Stimulated activated CD8-positive, alpha-beta memory T cell treated with anti-CD3 and anti-CD28 coated beads, Interleukin-15, amount 100 ng/mL, for 4 hours (primary cell): Measurements from ENCODE around the gene SETMAR.

Experiments
- DNase-seq, 2 donors: peaks; one replicate each; pipeline ENCODE4 v3.0.0-alpha.2; 2020; ENCODE audit warnings: low read depth in 2 of 2

SETMAR gene

DNA sequence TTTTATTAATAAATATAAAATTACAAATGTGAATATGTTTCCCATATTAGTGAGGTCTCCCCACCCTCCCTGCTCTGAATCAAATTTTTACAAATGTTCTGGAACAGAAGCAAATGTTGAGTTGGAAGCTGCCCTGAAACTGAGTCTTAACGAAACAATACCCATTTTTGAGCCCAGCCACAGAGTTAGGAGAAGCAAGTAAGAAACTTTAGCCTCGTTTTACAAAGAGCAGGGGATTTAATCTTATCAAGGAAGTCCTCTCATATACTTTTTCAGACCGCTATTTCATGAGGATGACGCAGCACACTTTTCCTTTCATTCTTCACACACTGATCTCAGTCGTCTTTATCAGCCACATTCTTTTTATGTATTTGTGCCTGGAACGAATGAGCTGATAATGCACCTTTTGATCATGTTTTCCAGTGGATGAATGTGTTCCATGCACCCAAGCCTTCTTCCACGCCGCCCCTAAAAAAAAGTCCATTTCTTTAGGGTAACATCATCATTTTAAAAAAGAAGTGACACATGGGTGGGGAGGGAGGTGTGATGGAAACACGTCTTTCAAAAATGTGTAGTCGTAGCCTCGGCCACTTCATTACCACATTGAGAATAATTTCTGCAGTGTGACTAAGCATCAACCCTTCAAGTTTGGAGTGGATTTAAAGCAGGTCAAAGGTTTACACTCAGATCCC lies 48.1 kb downstream of the SETMAR start:
- DNase-seq: peak; percentile 1 to 19

DNA sequence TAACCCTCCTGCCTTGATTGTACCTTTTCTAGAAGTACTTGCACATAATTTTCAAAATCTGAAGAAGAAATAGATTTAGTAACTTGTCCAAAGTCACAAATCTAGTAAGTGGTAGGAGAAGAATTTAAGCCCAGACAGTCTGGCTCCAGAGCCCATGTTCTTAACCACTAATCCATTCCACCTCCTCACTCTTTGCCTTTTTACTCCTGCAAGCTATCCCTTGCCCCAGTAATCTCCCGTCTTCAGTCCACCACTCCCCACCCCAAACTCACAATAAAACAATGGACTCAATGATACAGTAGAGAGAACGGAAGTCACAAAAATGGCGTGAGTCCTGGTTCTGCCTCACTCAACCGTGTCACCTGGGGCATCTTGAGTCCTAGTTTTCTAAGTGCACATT lies 48.7 kb downstream of the SETMAR start:
- DNase-seq: no peak

DNA sequence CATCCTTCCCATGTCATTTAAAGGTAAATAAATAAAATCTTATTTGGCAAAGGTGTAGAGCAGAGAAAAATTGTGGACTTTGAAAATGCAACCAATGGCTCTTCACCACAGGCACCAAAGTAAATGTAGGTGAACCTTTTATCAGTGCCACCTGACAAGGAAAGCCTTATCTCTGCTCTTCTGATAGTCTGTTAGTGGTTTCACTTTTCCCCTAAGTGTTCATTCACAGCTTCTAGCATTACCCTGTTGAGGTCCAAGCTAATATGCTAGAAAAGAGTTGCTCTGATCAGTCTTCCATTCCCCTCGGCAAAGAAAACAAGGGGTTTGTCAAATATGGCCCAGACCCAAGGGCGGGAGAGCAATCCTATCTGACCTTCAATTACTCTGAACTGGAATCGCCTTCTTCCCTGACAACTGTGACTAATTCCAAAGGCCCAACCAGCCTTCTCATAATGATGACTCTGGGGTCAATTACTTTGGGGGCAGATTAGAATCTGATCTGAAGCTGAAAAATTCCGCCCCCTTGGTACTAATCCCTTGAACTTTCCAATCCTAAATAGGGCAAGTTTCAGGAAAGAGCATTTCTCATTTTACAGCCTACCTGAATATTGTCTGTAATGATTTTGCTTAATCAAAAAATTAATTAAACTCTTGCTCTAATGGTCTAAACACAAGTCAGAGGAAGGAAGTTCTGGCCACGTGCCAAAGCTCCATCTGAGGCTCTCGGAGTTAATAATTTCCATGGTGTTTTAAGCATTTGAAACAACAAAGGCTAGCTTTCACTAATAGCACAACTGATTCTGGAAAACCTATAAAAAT lies 52.4 kb downstream of the SETMAR start:
- DNase-seq: no peak

DNA sequence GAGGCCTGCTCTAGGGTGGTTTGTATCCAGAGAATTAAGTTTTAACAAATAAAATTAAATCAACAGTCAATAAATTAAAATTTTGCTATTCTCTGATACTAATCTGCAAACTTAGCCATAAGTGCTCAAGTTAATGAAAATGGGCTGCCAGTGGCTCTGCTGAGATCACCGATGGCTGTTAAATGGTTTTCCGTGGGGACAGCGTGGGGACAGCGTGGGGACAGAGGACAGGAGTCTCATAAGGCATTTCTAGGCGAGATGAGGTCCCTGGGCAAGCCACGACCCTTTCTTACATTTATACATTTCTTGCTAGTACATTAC lies 53.0 kb downstream of the SETMAR start:
- DNase-seq: no peak

DNA sequence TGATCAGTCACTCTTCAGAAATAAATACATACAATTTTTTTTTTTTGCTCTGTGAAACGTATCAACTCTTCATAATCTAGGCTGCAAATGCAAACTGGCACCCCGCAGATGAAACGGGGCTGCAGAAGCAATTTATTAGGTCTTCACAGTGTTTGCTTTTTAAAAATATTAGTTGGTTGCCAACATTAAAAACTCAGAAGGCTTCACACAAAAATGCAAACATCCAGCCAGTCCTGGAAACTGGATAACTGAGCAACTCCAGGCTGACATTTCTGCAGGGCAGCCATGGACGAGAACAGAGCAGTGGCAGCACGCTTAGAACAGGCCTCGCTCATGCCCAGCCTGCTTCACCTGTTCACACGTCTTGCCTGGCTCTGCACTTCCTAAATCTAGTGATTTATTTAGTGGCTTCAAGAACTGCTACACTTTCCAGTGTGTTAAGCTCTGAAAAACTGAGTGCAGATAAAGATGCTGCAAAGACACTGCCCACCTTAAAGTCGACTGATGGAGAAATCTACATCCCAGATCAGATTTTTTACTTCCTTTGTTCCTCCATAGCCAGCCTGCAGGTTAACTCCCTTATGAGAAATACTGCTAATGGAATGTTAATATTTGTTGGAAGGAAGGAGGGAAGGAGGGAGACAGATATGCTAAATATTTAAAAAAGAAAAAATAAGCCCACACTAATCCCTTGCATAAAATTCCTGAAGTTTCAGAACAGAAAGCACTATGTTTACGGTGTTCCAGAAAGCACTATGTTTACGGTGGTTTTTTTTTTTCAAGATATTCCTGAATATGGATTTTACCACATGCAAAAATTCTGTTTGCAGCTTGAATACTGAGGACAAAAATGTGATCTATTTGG lies 53.6 kb downstream of the SETMAR start:
- DNase-seq: no peak

DNA sequence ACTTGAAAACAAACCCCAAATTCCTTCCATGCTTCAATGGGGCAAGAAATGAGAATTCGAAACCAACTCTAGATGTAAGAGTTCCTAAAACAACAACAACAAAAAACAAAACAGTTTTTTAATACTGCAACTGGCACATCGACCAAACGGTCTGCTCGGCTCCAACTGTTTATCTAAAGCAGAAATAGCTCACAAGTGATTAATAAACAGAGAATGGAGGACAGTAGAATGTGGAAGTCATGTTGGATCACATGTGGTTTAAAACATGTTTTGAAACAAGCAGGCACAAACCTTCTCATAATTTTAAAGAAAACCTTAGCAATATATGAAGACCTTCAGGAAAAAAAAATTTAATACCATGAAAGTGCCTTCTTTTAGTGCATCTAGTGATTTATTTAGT lies 55.1 kb downstream of the SETMAR start:
- DNase-seq: no peak

DNA sequence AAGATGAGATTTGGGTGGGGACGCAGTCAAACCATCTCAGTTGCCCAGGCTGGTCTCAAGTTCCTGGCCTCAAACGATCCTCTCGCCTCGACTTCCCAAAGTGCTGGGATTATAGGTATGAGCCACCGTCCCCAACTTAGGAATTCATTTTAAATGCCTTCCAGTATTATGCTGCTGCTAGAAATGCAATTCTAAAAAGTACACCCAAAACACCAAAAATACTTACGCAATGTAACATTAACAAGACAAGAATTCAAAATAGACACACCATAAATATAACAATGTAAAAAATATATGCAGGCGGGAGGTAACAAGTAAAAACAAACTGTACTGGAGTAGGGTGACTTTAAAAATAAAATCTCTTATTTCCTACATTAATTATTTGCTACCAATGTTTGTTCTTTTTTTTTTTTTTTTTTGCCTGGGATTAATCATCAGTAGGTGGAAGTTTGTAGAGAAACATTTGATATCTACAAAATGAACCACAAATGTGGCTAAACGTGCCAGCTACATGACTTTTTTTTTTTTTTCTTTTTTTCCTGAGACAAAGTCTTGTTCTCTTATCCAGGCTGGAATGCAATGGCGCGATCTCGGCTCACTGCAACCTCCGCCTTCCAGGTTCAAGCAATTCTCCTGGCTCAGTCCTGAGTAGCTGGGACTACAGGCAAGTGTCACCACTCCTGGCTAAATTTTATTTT lies 56.8 kb downstream of the SETMAR start:
- DNase-seq: no peak

DNA sequence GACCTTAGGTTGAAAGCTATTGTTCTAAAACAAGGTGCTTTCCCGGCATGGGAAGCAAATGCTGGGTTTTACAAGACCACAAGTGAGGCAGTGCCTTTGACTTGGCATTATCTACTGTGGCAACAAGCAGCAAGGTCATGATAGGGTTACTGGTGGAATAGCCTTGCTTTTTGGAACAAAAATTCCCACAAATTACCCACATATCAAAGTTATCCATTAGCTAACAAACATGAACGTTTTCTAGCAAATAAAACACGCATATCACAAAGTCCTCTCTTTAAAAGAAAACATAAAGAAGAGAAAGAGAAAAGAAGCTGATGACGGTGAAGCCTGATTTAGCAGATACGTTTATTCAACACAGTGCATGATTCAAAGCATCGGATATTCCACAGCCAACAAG lies 57.6 kb downstream of the SETMAR start:
- DNase-seq: no peak

DNA sequence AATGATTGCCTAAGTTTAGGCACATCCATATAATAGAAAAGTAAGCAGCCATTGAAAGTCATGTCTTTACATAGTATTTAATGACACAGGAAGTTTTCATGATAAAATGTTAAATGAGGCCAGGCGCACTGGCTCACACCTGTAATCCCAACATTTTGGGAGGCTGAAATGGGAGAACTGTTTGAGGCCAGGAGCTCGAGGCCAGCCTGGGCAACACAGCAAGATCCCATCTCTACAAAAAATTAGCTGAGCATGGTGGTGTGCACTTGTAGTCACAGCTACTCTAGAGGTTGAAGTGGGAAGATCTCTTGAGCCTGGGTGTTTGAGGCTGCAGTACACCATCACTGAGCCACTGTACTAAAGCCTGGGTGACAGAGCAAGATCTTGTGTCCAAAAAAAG lies 59.4 kb downstream of the SETMAR start:
- no peak for DNase-seq
